Measurements from ENCODE around the gene FCHO1. TPM values are rescaled to one million over a fixed set of nuclear protein-coding genes. Genes with fewer than 3 reads are reported as not detected.

Gene FCHO1
- total and polyA plus RNA-seq, 8 donors = 0.43 to 2.5 (median 1.4) TPM

DNA sequence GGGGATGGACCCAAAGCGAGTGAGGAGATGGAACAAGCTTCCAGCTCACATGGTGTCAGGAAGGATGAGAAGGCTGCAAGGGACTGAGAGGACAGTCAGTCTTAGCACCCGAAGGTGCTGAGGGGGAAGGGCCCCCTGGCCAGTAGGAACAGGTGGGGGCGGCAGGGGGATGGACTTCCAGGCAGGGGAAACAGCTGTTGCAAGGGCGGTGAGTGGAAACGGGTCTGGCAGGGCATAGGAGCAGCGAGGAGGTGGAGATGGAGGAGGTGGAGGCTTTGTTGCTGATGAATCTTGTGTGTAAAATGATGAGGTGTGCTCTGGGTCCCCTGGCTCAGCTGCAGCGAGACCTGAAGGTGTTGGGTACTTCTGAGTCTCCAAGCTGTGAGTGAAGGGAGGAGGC lies 30.8 kb upstream of the FCHO1 start:
- TF ChIP-seq, protein P1, sequence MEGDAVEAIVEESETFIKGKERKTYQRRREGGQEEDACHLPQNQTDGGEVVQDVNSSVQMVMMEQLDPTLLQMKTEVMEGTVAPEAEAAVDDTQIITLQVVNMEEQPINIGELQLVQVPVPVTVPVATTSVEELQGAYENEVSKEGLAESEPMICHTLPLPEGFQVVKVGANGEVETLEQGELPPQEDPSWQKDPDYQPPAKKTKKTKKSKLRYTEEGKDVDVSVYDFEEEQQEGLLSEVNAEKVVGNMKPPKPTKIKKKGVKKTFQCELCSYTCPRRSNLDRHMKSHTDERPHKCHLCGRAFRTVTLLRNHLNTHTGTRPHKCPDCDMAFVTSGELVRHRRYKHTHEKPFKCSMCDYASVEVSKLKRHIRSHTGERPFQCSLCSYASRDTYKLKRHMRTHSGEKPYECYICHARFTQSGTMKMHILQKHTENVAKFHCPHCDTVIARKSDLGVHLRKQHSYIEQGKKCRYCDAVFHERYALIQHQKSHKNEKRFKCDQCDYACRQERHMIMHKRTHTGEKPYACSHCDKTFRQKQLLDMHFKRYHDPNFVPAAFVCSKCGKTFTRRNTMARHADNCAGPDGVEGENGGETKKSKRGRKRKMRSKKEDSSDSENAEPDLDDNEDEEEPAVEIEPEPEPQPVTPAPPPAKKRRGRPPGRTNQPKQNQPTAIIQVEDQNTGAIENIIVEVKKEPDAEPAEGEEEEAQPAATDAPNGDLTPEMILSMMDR (IDR thresholded peaks at IDR 0.05) = no peak
- Histone ChIP-seq H3K4me3 (peak overlapping the region; percentile 69 to 98 (median 90)), H3K36me3 (peaks cover 0 to 19% (median 0%) of the 10 kb centered on the region in 3 donors), H3K27ac (no peak overlapping the region), H3K27me3 (no peaks in the 10 kb centered on the region), H3K4me1 (peaks cover 5 to 8% (median 6%) of the 10 kb centered on the region in 3 donors), H3K9me3 (no peaks in the 10 kb centered on the region)
- FAIRE-seq = no peak
- intact Hi-C loops (cut with DNase I) = no loop called here
- no peak for DNase-seq
- 12 to 15% methylated on average over 7 of the region's 7 CpGs for WGBS, 2 donors
- ATAC-seq = no peak

DNA sequence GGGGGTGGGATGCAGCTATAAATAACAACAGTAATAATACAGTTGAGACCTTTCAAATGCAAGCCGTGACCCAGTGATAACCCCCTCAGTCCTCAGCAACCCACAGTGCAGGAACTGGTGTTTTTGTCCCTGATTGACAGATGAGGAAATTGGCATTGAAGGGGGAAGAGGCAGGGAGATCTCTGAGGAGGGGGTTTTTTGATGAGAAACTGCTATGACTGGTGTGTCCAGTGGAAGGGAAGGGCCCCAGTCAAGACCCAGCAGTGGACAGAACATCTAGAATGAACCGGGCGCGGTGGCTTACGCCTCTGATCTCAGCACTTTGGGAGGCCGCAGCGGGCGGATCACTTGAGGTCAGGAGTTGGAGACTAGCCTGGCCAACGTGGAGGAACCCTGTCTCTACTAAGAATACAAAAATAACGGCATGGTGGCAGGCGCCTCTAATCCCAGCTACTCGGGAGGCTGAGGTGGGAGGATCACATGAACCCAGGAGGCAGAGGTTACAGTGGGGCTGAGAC lies 30.1 kb upstream of the FCHO1 start:
- intact Hi-C loops (cut with DNase I) = no loop called here
- H3K4me1 ChIP-seq = peaks cover 5 to 8% (median 6%) of the 10 kb centered on the region in 3 donors
- ATAC-seq (no peak), FAIRE-seq (no peak), DNase-seq (no peak)
- no peaks in the 10 kb centered on the region for H3K27me3 ChIP-seq
- TF ChIP-seq, protein P1 (IDR thresholded peaks at IDR 0.05) = no peak
- WGBS, 2 donors = 79 to 80% methylated on average over 12 of the region's 12 CpGs
- peaks cover 2 to 25% (median 4%) of the 10 kb centered on the region in 3 donors for H3K36me3 ChIP-seq
- H3K27ac ChIP-seq = no peak overlapping the region
- peak overlapping the region in 1 of 4 donors; percentile 92 for H3K4me3 ChIP-seq
- no peaks in the 10 kb centered on the region for H3K9me3 ChIP-seq

DNA sequence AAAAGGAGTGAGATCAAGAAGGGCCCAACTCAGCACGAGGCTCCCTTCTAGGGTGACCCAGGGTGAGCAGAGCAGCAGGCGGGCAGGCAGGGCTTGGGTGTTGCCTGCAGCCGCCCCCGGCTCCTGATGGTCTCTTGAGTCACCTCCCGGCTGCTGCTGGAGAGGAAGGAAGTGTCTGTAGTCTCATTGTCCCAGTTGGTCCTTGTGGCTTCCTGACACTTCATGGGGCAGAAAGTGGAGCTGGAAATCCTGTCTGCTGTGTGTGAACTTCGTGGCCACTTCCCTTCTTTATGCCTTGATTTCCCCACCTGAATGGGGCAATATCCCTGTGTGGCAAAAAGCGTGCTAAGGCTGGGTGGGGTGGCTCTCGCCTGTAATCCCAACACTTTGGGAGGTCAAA lies 29.5 kb upstream of the FCHO1 start:
- H3K27me3 ChIP-seq = no peaks in the 10 kb centered on the region
- ATAC-seq = peak in 1 of 4 donors; percentile 27
- intact Hi-C loops (cut with DNase I) = no loop called here
- no peak for FAIRE-seq
- WGBS, 2 donors = 59 to 61% methylated on average over 8 of the region's 8 CpGs
- no peak overlapping the region for H3K27ac ChIP-seq
- H3K9me3 ChIP-seq = no peaks in the 10 kb centered on the region
- TF ChIP-seq, protein P1 (IDR thresholded peaks at IDR 0.05) = no peak
- H3K36me3 ChIP-seq = peaks cover 4 to 31% (median 11%) of the 10 kb centered on the region in 3 donors
- peaks cover 5 to 8% (median 6%) of the 10 kb centered on the region in 3 donors for H3K4me1 ChIP-seq
- H3K4me3 ChIP-seq = peak overlapping the region in 1 of 4 donors; percentile 92
- DNase-seq = no peak

DNA sequence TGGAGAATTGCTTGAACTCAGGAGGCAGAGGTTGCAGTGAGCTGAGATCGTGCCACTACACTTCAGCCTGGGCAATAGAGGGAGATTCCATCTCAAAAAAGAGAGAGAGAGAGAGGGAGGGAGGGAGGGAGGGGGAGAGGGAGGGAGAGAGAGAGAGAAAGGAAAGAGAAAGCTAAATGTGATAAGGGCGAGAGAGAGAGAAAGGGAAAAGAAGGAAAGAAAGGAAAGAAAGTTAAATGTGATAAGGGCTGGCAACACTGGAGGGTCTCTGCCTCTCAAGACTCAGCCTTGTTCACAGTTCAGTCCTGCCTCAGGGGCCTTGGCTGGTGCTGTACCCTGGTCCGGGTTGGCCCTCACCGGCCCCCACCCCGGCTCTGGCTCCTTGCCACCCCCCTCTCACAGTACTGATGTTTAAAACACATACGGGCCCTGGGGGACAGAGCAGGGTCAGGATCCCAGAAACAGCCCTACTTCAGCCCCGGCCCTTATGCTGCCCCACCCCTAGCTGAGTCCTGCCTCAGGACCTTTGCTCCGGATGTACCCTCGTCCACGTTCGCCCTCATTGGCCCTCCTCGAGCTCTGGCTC lies 28.5 kb upstream of the FCHO1 start:
- peaks cover 5 to 8% (median 6%) of the 10 kb centered on the region in 3 donors for H3K4me1 ChIP-seq
- FAIRE-seq (no peak), ATAC-seq (no peak), DNase-seq (peak in 1 of 6 donors; percentile 36)
- peaks cover 4 to 41% (median 17%) of the 10 kb centered on the region in 3 donors for H3K36me3 ChIP-seq
- H3K4me3 ChIP-seq = no peak overlapping the region
- TF ChIP-seq, protein P1 (IDR thresholded peaks at IDR 0.05) = no peak
- H3K9me3 ChIP-seq = no peaks in the 10 kb centered on the region
- 76 to 83% methylated on average over 12 of the region's 12 CpGs for WGBS, 2 donors
- intact Hi-C loops (cut with DNase I) = no loop called here
- no peak overlapping the region for H3K27ac ChIP-seq
- no peaks in the 10 kb centered on the region for H3K27me3 ChIP-seq

DNA sequence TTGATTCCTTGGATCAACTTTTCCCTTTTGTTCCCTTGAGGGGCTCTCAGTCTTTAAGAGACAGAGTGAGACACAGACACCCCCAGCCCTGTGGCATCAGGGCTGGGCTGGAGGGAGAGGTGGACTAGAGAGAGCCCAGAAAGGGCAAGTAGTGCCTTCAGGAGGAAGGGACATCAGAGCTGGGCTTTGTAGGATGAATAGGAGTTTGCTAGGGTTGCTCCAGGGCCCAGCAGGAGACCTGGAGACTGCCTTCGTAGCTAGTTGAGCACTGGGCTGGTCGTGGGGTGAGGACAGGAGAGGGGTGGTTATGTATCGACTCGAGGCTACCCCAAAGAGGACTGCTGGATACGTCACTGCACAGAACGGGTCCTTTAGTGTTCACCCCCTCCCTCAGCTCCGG lies 26.6 kb upstream of the FCHO1 start:
- H3K27me3 ChIP-seq = no peaks in the 10 kb centered on the region
- DNase-seq = no peak
- TF ChIP-seq, protein P1 (IDR thresholded peaks at IDR 0.05) = no peak
- no peak for ATAC-seq
- H3K4me1 ChIP-seq = peaks cover 5 to 8% (median 6%) of the 10 kb centered on the region in 3 donors
- no peak overlapping the region for H3K4me3 ChIP-seq
- H3K27ac ChIP-seq = no peak overlapping the region
- intact Hi-C loops (cut with DNase I) = no loop called here
- FAIRE-seq = no peak
- peaks cover 4 to 48% (median 17%) of the 10 kb centered on the region in 3 donors for H3K36me3 ChIP-seq
- 94 to 98% methylated on average over 7 of the region's 7 CpGs for WGBS, 2 donors
- no peaks in the 10 kb centered on the region for H3K9me3 ChIP-seq

All from pancreas (tissue), 10 donors.